ENCODE measurements around the gene ENTREP1.

The ENTREP1 gene

GRCh38 chr9:69317894-69318293, 7.1 kb upstream of the ENTREP1 start:
- DNase-seq (ENCODE audit: low read depth, low spot score), result no peak
- H3K27ac ChIP-seq, result no peak overlapping the region

DNA sequence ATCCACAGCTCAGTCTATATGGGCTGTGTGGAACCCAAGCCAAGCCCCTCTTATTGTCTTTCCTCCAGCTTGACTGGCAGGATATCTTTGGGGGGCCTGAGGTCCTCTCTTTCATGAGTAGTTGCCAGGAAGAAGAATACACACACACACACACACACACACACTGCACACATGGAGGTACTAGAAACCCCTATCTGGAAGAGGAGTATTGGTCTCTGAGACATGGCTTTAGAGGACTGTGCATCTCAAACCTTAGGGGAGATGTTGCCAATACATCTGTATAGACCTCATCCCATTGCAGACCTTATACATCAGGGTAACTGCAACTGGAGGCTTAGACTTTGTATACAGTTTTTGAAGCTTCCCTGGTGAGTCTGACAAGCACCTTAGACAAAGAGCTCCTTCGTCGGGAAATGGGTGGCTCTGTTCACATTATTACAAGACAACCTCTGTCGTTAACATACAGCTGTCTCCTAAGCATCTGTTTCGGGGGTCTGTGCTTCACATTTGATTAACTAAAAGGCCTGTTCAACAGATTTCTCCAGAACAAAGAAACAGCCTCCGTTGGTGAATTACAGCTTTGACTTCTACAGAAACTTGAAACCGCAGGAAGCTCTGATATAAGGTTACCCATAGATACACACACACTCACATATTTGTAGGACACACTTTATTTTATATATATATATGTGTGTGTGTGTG, 5.5 kb upstream of the ENTREP1 start:
- no peak overlapping the region for H3K27ac ChIP-seq
- no peak for DNase-seq (ENCODE audit: low read depth, low spot score)

- no peak overlapping the region for H3K27ac ChIP-seq
- no peak for DNase-seq (ENCODE audit: low read depth, low spot score)
Observed at GRCh38 chr9:69322256-69322655, 2.8 kb upstream of the ENTREP1 start.

DNA sequence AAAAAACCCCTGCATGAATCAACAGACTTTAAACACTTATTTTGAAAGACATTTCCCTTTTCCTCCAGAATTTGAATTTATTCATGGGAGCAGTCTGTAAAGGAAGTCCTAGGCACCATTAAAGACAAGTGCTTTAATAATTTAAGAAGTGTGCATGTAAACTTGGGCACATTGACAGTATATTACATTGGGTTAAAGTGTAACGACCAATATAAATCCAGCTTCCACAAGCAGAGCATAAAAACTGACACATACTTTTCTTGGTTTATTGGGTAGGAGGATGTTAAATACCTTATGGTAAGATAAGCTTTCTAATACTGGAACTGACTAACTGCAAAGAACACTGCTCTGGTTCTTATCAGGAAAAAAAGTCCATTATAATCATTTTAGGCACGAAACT, 1.2 kb upstream of the ENTREP1 start:
- DNase-seq (ENCODE audit: low read depth, low spot score), result no peak
- H3K27ac ChIP-seq, result no peak overlapping the region

- H3K27ac ChIP-seq, result no peak overlapping the region
- no peak for DNase-seq (ENCODE audit: low read depth, low spot score)
Observed at GRCh38 chr9:69325409-69326212, 596 bp downstream of the ENTREP1 start.

- no peak overlapping the region for H3K27ac ChIP-seq
- no peak for DNase-seq (ENCODE audit: low read depth, low spot score)
Observed at GRCh38 chr9:69326261-69326660, 1.2 kb downstream of the ENTREP1 start.

DNA sequence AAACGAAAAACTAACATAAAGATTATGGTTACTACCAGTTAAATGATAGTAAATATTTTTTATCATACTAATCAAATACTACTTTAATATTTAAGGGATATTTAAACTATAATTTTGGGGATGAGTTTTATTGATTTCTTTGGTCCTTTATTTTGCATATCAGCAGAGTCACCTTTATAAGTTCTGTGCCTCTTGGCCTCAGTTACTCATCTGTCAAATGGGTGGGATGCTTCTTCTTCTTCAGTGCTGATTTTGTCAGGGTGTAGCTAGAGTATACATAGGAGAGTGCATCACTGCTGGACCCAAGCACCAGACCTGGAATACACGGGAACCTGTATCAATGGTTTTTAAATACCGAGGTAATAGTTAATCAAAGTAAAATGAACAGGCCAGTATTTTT, 5.6 kb downstream of the ENTREP1 start:
- H3K27ac ChIP-seq, result no peak overlapping the region
- DNase-seq (ENCODE audit: low read depth, low spot score), result no peak

DNA sequence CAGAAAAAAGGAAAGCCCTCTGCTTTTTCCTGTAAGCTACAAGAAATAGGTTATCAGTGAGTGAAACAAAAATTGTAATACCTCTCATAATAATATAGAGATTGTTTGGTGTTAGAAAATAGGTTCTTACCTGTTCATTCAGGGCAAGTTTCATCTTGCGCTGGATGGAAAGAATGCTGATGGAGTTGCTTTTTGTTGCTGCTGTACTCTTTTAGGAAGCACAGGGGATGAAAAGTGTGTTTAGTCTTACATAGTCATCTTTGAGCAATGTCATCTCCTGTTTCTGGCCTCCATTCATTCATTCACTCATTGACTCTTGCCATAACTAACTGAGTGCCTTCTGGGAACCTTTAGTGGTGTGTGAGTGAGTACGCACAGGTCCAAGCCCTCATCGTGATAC, 6.4 kb downstream of the ENTREP1 start:
- H3K27ac ChIP-seq, result peak overlapping the region; percentile 29
- peak; percentile 43 for DNase-seq (ENCODE audit: low read depth, low spot score)

GRCh38 chr9:69332067-69332685, 7.2 kb downstream of the ENTREP1 start:
- DNase-seq (ENCODE audit: low read depth, low spot score), result no peak
- H3K27ac ChIP-seq, result peak overlapping the region; percentile 29

DNA sequence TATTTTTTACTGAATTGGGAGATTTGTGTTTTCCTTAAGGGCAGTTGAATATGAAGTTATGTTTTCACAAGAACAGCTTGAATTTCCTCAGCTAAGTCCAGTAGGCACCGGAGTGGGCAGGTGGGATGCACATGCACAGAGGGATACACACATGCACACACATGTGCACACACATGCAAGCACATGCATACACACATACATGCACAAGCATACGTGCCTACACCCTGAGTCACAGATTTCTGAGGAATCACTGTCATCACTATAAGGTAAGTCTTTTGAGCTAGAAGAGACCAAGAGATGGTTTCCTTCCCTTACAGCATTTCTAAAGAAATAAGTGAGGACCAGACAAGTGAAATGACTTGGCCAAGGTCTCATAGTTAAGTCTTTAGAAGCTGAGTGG, 8.7 kb downstream of the ENTREP1 start:
- DNase-seq (ENCODE audit: low read depth, low spot score), result no peak
- H3K27ac ChIP-seq, result no peak overlapping the region

DNA sequence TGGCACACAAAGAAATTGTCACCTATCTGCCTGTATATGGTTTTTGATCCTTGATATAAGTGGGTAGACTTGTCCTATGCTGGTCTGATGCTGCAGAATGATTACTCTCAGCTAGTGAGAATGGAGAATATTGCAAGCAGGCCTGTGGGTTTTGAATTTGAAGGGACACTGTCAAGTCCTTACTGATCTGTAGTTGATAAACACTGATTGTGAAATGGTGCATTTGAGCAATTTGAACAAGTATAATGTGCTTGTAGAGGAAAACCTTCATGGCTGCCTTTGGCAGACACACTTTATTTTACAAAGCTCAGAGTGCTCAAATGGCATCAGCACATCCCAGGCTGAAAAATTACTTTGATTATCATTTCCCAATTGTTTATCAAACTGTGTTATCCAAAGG, 9.3 kb downstream of the ENTREP1 start:
- no peak overlapping the region for H3K27ac ChIP-seq
- DNase-seq (ENCODE audit: low read depth, low spot score), result no peak

GRCh38 chr9:69339620-69340019, 14.6 kb downstream of the ENTREP1 start:
- DNase-seq (ENCODE audit: low read depth, low spot score), result no peak
- no peak overlapping the region for H3K27ac ChIP-seq

DNA sequence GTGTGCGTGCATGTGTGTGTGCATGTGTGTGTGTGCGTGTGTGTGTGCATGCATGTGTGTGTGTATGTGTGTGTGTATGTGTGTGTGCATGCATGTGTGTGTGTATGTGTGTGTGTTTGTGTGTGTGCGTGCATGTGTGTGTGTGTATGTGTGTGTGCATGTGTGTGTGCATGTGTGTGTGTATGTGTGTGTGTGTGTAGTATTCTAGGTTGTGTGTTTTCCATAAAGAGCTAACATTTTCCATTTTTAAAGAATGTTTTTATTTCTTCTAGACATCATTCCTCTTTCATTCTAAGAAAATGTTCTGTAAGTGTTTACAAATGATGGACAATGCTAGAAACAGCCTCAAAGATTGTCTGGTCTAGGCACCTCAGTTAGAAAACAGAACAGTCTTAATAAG, 15.6 kb downstream of the ENTREP1 start:
- DNase-seq (ENCODE audit: low read depth, low spot score), result no peak
- no peak overlapping the region for H3K27ac ChIP-seq

DNA sequence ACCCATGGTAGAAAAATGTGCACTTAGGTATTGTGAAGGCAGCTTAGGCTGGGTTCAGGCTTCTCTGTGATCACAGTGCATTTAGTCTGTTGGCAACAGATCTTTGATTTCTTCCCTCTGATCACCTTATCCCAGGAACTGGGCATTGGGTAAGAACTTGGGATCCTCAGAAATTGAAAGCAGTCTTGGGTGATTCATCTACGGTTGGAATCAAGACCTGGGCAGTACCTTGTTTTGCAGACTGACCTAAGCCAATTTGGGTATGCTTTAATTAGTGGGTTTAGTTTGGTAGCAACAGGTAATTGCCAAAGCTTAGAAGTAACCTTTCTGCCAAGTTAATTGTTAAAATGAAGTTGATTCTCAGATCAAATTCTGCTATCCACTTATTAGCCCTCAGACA, 17.8 kb downstream of the ENTREP1 start:
- no peak for DNase-seq (ENCODE audit: low read depth, low spot score)
- no peak overlapping the region for H3K27ac ChIP-seq

DNA sequence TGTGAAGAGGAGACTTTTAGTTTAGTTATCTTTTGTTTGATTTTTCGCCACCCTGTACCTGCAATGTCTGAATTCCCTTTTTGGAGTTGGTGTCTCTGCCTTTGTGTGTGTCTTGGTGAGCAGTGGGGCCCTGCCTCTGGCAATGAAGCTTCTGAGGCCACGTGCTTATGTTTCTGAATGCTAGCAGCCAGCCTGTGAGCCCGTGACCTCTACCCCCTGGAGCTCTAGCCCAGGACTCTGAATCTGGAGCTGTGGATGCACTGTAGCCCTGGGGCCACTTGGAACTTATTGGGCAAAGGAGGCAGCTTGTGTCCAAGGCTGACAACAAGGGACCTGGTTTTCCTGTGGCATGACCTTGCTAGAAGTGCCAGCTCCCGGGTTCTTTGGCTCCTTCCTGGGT, 19.4 kb downstream of the ENTREP1 start:
- no peak for DNase-seq (ENCODE audit: low read depth, low spot score)
- H3K27ac ChIP-seq, result no peak overlapping the region

DNA sequence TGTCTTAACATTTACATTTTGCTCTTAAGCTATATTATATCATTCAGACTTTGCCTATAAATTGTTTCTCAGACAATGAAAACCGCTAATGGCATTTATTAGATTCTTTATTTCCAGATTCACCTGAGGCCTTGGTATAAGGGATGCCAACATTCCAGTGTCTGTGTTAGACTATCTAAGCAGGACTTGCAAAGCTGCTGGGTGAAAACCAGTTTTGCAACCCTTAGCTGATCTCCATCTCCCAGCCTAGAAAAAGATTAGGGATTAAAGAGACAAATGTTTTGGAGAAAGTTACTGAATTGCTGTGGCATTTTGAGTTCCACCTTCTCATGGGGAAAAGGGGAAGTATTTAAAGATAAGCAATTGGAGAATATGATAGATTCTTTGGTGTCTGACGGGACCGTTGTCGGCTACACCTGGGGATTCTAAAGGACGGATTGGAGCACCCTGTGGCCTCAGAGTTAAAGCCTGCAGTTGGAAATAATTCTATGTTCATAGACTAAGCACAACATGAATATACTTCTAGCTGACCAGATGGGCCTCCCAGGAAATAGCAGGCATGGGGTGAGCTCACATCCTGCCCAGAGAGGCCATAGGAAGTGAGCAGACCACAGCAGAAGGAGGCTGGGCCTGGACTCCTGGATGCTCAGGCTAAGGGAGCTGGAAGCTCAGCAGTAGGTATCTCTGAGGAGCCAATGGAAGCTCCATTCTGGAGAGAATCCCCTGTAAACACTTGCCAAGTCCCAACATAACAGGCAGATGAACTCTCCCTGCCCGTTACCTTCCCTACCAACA, 21.8 kb downstream of the ENTREP1 start:
- no peak for DNase-seq (ENCODE audit: low read depth, low spot score)
- no peak overlapping the region for H3K27ac ChIP-seq

GRCh38 chr9:69347607-69348006, 22.6 kb downstream of the ENTREP1 start:
- no peak for DNase-seq (ENCODE audit: low read depth, low spot score)
- H3K27ac ChIP-seq, result no peak overlapping the region

DNA sequence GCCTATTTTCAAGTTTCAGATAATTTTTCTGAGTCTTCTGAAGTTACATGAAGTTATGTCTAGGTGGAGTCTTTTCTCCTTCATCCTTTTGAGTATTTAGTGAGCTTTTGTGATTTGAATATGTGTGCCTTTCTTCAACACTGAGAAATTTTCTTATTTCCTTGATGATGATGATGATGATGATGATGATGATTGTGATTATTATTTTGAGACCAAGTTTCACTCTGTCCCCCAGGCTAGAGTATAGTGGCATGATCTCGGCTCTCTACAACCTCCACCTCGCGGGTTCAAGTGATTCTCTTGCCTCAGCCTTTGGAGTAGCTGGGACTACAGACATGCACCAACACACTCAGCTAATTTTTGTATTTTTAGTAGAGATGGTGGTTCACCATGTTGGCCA, 26.2 kb downstream of the ENTREP1 start:
- H3K27ac ChIP-seq, result no peak overlapping the region
- no peak for DNase-seq (ENCODE audit: low read depth, low spot score)

DNA sequence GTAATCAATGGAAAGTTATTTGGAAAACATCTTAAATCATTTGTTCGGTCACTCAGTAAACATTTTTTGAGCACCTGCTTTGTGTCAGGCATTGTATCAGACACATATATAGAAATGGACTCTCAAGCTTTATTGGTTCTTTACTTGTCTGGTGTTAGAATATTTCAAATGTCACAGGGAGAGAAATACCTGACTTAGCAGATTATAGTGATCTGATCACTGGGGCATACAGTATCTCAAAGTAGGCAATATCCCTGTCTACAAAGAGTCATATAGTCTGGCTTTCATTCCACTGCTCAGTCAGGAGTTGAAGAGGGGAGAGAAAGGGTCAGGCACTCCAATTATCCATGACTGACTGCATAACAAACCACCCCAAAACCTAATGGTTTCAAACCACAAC, 30.2 kb downstream of the ENTREP1 start:
- DNase-seq (ENCODE audit: low read depth, low spot score), result no peak
- H3K27ac ChIP-seq, result no peak overlapping the region

GRCh38 chr9:69357030-69357775, 32.2 kb downstream of the ENTREP1 start:
- DNase-seq (ENCODE audit: low read depth, low spot score), result no peak
- no peak overlapping the region for H3K27ac ChIP-seq
